Cardiac fibroblast (primary cell): Measurements from ENCODE around the gene GRK1.

Experiments used
- DNase-seq, 2 donors: peaks; one replicate each; pipeline versions ENCODE4 v3.0.0 to v3.0.0-alpha.2; 2010; ENCODE audit warnings: low read depth in 2 of 2
- H3K4me3 ChIP-seq, 2 donors: replicated peaks in 1 of 2; 1 replicate in 1 of 2; 2 replicates in 1 of 2; pipeline ENCODE4 v1.5.1; 2011; ENCODE audit warnings: low read depth in 2 of 2, low read length in 2 of 2, mild to moderate bottlenecking in 2 of 2, moderate library complexity in 1 of 2
- TF ChIP-seq, protein P1 (sequence below): IDR thresholded peaks from one replicate; pipeline ENCODE4 v1.5.1; 2011; ENCODE audit warnings: low read depth, mild to moderate bottlenecking, low read length, inconsistent platforms

Gene GRK1

DNA sequence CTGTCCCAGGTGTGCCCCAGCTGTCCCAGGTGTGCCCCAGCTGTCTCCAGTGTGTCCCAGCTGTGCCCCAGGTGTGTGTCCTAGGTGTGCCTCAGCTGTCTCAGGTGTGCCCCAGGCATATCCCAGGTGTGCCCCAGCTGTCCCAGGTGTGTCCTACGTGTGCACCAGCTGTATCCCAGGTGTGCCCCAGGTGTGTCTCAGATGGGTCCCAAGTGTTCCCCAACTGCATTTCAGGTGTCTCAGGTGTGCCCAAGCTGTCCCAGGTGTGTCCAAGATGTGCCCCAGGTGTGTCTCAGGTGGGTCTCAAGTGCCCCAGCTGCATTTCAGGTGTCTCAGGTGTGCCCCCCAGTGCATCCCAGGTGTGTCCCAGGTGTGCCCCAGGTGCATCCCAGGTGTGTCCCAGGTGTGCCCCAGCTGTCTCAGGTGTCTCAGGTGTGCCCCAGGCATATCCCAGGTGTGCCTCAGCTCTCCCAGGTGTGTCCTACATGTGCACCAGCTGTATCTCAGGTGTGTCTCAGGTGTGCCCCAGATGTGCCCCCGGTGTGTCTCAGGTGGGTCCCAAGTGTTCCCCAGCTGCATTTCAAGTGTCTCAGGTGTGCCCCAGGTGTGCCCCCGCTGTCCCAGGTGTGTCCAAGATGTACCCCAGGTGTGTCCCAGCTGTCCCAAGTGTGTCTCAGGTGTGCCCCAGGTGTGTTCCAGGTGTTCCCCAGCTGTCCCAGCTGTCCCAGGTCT, 1.3 kb upstream of the GRK1 start:
- H3K4me3 ChIP-seq = no peak overlapping the region
- no peak for DNase-seq
- TF ChIP-seq, protein P1, sequence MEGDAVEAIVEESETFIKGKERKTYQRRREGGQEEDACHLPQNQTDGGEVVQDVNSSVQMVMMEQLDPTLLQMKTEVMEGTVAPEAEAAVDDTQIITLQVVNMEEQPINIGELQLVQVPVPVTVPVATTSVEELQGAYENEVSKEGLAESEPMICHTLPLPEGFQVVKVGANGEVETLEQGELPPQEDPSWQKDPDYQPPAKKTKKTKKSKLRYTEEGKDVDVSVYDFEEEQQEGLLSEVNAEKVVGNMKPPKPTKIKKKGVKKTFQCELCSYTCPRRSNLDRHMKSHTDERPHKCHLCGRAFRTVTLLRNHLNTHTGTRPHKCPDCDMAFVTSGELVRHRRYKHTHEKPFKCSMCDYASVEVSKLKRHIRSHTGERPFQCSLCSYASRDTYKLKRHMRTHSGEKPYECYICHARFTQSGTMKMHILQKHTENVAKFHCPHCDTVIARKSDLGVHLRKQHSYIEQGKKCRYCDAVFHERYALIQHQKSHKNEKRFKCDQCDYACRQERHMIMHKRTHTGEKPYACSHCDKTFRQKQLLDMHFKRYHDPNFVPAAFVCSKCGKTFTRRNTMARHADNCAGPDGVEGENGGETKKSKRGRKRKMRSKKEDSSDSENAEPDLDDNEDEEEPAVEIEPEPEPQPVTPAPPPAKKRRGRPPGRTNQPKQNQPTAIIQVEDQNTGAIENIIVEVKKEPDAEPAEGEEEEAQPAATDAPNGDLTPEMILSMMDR = no peak

GRCh38 chr13:113666329-113666670, 719 bp upstream of the GRK1 start:
- TF ChIP-seq, protein P1 = no peak
- DNase-seq = no peak
- no peak overlapping the region for H3K4me3 ChIP-seq

DNA sequence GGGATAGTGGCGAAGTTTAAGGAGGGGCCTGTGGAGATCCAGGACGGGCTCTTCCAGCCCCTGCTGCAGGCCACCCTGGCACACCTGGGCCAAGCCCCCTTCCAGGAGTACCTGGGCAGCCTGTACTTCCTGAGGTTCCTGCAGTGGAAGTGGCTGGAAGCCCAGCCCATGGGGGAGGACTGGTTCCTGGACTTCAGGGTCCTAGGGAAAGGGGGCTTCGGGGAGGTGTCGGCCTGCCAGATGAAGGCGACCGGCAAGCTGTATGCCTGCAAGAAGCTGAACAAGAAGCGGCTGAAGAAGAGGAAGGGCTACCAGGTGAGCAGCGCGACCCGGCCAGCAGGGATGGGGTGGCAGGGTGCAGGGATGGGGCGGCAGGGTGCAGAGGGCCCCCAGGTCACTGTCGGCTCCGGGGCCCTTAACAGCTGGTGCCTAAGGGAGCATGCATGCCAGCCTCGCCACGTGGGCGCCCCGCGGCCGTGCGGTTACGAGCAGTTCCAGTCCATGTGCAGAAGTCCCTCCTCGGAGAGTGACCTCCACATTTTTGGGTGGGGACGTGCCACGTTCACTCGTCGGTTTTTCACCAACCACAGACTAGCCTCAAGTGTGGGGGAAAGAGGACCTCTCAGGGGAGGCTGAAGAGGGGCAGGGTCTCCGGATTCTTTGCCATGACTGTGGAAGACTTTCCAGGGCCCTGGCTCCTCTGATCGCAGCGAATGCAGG, 912 bp downstream of the GRK1 start:
- DNase-seq = no peak
- TF ChIP-seq, protein P1 = no peak
- no peak overlapping the region for H3K4me3 ChIP-seq

DNA sequence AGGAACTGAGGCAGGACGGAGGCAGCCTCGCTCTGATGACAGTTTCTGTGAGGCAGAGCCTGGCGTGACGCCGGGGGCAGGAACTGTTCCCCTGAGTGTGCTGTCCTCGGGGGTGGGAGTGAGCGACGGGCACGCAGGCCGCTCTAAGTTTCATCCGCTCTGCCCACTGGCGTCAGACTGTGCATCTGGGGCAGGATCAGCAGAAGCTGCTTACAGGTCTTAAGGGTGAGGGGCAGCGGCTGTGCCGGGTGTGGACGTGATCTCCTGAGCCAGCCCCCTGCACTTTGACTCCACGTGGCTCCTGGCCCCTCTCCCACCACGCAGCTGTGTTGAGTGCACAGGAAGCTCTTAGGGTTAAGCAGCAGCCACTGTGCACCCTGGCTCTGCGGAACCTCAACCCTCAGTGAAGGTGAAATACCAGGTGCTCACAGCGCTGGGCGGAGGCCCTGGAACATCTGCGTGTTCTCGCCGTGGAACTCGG, 1.5 kb downstream of the GRK1 start:
- H3K4me3 ChIP-seq = no peak overlapping the region
- no peak for DNase-seq
- TF ChIP-seq, protein P1 = no peak

DNA sequence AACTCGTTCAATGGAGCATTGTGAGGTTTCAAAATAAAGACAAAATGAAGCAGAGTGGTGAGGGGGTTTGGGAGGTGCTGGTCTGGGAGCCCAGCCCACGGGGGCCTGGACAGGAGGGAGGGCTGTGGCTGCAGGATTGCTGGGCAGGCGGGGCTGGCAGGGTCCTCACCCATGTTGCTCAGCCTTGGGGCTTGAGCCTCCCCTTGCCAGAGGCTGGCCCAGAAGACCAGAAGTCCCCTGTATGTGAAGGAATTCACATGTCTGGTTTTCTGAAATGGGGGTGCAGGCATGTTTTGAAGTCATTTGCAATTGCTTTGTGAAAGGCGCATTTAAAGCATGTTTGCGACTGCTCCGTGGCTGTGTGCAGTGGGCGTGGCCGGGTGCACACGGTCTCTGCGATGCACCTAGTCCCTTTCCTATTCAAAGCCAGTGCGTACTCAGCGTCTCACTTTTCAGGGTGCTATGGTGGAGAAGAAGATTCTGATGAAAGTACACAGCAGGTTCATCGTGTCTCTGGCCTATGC, 2.3 kb downstream of the GRK1 start:
- no peak overlapping the region for H3K4me3 ChIP-seq
- TF ChIP-seq, protein P1 = no peak
- DNase-seq = no peak

- TF ChIP-seq, protein P1 = no peak
- no peak overlapping the region for H3K4me3 ChIP-seq
- no peak for DNase-seq
Measured at GRCh38 chr13:113669755-113670341, 2.8 kb downstream of the GRK1 start.
